ENCODE data around the gene JAK2. TPM values are rescaled to one million over a fixed set of nuclear protein-coding genes. Genes with fewer than 3 reads are reported as not detected.
"Not testable (repeated sequence)": the region's sequence is repeated elsewhere in the genome, so short reads cannot be mapped to it uniquely, and the experiment has no call there.

JAK2 gene
- total RNA-seq, 1 donor from 2014 or later = 32.8 TPM

DNA sequence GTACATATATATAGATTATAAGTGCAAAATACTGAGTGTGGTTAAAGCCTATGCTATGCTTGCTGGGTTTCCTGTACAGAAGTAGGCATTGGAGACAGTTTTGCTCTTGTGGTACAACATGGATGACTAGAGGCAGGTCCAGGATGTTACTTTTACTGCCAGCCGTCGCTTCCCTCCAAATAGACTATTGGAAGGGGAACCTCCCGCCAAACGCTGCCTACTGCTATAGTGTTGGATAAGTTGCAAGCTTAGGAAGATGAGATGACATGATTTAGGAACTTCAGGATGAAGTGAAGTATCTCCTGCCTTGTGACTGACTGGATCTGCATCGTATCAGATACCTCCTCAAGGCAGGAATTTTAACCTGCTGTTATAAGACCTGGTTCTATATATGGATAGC, 30.9 kb downstream of the JAK2 start:
- intact Hi-C loops (cut with DNase I) = no loop called here
- TF ChIP-seq, protein P1, sequence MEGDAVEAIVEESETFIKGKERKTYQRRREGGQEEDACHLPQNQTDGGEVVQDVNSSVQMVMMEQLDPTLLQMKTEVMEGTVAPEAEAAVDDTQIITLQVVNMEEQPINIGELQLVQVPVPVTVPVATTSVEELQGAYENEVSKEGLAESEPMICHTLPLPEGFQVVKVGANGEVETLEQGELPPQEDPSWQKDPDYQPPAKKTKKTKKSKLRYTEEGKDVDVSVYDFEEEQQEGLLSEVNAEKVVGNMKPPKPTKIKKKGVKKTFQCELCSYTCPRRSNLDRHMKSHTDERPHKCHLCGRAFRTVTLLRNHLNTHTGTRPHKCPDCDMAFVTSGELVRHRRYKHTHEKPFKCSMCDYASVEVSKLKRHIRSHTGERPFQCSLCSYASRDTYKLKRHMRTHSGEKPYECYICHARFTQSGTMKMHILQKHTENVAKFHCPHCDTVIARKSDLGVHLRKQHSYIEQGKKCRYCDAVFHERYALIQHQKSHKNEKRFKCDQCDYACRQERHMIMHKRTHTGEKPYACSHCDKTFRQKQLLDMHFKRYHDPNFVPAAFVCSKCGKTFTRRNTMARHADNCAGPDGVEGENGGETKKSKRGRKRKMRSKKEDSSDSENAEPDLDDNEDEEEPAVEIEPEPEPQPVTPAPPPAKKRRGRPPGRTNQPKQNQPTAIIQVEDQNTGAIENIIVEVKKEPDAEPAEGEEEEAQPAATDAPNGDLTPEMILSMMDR (IDR thresholded peaks at IDR 0.05) = no peak
- Histone ChIP-seq H3K27me3 (ENCODE audit: low read depth) (no peaks in the 10 kb centered on the region), H3K4me3 (no peak overlapping the region), H3K36me3 (no peaks in the 10 kb centered on the region), H3K4me1 (peaks cover 20% of the 10 kb centered on the region), H3K27ac (no peak overlapping the region), H3K9me3 (peaks cover 11% of the 10 kb centered on the region)
- ATAC-seq (no peak), DNase-seq (no peak)

DNA sequence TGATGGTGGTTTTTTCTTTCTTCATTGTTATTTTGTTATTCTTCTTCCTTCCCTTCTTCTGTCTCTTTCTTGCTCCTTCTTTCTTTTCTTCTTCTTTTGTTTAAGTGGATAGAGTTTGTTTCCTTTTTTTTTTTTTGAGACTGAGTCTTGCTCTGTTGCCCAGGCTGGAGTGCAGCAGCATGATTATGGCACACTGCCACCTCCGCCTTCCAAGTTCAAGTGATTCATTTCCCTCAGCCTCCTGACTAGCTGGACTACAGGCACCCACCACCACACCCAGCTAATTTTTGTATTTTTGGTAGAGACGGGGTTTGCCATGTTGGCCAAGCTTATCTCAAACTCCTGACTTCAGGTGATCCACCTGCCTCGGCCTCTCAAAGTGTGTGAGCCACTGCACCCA, 40.3 kb downstream of the JAK2 start:
- DNase-seq (no peak), ATAC-seq (no peak)
- Histone ChIP-seq H3K36me3 (peaks cover 33% of the 10 kb centered on the region), H3K27me3 (ENCODE audit: low read depth) (no peaks in the 10 kb centered on the region), H3K9me3 (no peaks in the 10 kb centered on the region), H3K27ac (no peak overlapping the region), H3K4me1 (no peaks in the 10 kb centered on the region), H3K4me3 (no peak overlapping the region)
- intact Hi-C loops (cut with DNase I) = no loop called here
- TF ChIP-seq, protein P1 (IDR thresholded peaks at IDR 0.05) = no peak

DNA sequence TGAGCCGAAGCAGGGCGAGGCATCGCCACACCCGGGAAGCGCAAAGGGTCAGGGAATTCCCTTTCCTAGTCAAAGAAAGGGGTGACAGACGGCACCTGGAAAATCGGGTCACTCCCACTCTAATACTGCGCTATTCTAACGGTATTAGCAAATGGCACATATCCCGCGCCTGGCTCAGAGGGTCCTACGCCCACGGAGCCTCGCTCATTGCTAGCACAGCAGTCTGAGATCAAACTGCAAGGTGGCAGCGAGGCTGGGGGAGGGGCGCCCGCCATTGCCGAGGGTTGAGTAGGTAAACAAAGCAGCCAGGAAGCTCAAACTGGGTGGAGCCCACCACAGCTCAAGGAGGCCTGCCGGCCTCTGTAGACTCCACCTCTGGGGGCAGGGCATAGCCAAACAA, 46.9 kb downstream of the JAK2 start:
- H3K27ac ChIP-seq; intact Hi-C loops (cut with DNase I); H3K4me3 ChIP-seq; H3K27me3 ChIP-seq (ENCODE audit: low read depth); H3K4me1 ChIP-seq; ATAC-seq; H3K9me3 ChIP-seq; DNase-seq: not testable (repeated sequence)
- peaks cover 30% of the 10 kb centered on the region for H3K36me3 ChIP-seq

DNA sequence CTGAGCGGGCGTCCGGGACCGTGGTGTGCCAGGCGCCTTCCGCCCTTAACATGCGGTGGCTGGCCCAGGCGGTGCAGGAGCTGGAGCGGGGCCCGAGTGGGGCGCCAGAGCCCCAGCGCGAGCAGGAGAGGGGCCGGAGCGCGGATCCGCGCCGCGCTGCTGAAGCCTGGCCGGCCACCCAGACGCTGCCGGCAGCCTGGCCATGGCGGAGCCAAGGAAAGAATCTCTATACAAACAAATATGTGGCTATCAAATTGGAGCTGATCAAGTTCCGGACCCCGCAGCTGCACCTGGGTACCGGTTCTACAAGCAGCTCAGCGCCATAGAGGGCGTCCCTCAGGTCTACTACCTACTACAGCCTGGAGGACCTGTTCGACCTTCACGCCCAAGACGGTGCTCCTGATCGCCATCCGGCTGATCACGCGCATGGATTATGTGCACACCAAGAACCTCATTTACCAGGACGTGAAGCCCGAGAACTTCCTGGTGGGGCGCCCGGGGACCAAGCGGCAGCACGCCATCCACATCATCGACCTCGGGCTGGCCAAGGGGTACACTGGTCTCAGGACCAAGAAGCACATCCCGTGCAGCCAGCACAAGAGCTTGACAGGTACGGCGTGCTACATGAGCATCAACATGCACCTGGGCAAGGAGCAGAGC, 55.8 kb downstream of the JAK2 start:
- ATAC-seq (peak in 1 of 2 donors; percentile 48), DNase-seq (no peak)
- H3K4me1 ChIP-seq = no peaks in the 10 kb centered on the region
- intact Hi-C loops (cut with DNase I) = no loop called here
- peaks cover 35% of the 10 kb centered on the region for H3K36me3 ChIP-seq
- no peak overlapping the region for H3K27ac ChIP-seq
- peaks cover 14% of the 10 kb centered on the region for H3K9me3 ChIP-seq
- TF ChIP-seq, protein P1 (IDR thresholded peaks at IDR 0.05) = no peak
- no peaks in the 10 kb centered on the region for H3K27me3 ChIP-seq (ENCODE audit: low read depth)
- no peak overlapping the region for H3K4me3 ChIP-seq

DNA sequence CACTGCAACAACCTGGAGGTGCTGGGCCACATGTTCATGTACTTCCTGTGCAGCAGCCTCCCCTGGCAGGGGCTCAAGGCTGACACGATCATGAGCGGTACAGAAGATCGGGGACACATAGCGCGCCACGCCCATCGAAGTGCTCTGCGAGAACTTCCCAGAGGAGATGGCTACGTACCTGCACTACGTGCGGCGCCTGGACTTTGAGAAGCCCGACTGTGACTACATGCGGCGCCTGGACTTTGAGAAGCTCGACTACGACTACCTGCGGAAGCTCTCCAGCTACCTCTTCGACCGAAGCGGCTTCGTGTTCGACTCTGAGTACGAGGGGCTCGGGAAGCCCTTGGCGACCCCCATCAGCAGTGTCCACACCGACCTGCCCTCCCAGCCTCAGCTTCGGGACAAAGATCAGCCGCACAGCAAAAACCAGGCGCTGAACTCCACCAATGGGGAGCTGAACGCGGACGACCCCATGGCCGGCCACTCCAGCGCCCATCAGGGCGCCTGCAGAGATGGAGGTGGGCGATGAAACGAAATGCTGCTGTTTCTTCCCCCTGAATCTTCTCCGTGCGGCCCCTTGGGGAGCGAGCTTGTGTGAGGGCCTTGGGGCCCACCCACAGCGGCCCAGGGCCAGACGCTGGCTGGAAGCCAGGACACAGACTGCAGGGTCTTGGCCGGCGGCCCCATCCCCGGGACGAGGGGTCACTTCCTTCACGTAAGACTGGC, 56.5 kb downstream of the JAK2 start:
- peaks cover 38% of the 10 kb centered on the region for H3K36me3 ChIP-seq
- H3K4me1 ChIP-seq = no peaks in the 10 kb centered on the region
- peaks cover 14% of the 10 kb centered on the region for H3K9me3 ChIP-seq
- TF ChIP-seq, protein P1 (IDR thresholded peaks at IDR 0.05) = no peak
- ATAC-seq (no peak), DNase-seq (no peak)
- no peaks in the 10 kb centered on the region for H3K27me3 ChIP-seq (ENCODE audit: low read depth)
- H3K27ac ChIP-seq = no peak overlapping the region
- intact Hi-C loops (cut with DNase I) = no loop called here
- no peak overlapping the region for H3K4me3 ChIP-seq

DNA sequence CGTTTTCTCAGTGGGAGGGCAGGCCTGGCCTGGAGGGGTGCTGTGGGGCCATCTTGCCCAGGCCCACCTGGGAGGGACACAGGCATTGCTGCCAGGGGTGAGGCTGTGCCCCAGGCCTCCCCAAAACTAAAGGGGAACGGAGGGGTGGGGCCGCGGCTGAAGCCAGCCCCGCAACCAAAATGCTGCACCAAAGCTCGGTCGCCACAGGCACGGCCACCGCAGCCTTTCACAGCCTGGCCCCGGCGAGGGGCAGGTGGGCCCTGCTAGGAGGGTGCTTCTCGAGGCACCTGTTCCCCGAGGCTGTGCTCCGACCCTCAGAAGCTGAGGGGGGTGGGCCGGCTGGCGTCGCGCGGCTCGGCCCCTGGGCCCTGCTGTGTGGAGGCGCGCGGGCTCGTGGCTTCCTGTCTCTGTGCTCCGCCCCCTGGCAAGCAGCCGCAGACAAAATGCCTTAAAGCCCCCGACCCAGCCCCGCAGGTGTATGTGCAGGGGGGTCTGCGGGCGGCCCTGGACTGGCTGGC, 57.6 kb downstream of the JAK2 start:
- ATAC-seq (peak in 1 of 2 donors; percentile 35), DNase-seq (no peak)
- TF ChIP-seq, protein P1 (IDR thresholded peaks at IDR 0.05) = no peak
- peaks cover 38% of the 10 kb centered on the region for H3K36me3 ChIP-seq
- H3K27me3 ChIP-seq (ENCODE audit: low read depth) = no peaks in the 10 kb centered on the region
- peaks cover 14% of the 10 kb centered on the region for H3K9me3 ChIP-seq
- intact Hi-C loops (cut with DNase I) = no loop called here
- no peak overlapping the region for H3K27ac ChIP-seq
- no peak overlapping the region for H3K4me3 ChIP-seq
- H3K4me1 ChIP-seq = no peaks in the 10 kb centered on the region

Data from lower lobe of right lung (tissue), 2 donors.